GM10266 (cell line): Measurements from ENCODE around the gene CHAT.

Source experiments
- DNase-seq: peaks from one replicate; pipeline ENCODE4 v3.0.0; 2012; ENCODE audit errors: extremely low spot score
- TF ChIP-seq, protein P1 (sequence below): IDR thresholded peaks from 2 replicates; pipeline ENCODE4 v1.5.1; 2012; ENCODE audit warnings: mild to moderate bottlenecking, low read depth; ENCODE audit not compliant: control insufficient read depth, insufficient read depth; ENCODE audit errors: missing control alignments

CHAT gene

DNA sequence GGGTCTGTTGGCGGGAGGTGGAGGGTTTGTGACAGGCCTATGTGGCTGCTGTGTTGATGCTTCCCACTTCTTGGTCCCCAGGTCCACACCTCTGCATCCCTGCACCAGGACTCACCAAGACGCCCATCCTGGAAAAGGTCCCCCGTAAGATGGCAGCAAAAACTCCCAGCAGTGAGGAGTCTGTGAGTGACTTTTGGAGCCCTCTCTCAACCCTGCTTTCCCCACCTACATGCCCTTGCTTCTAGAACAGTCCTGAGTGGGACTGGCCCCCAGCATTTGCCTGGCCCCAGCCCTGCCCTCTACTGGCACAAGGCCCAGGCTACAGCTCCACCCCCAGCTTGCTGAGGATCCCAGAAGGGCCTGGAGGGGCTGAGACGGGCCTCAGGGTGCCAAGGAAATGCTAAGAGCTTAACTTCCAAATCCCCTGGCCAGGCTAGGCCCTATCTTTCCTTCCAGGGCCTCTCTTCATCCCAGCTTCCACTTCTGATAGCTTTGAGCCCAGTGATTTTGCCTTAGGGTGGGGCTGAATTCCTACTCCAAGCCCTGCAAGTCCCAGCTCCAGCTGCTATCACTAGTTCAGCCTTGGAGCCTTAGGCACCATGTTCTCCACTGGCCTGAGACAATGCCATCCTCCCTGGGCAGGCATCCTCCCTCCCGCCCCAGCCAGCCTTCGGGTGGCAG, 2.7 kb downstream of the CHAT start:
- TF ChIP-seq, protein P1, sequence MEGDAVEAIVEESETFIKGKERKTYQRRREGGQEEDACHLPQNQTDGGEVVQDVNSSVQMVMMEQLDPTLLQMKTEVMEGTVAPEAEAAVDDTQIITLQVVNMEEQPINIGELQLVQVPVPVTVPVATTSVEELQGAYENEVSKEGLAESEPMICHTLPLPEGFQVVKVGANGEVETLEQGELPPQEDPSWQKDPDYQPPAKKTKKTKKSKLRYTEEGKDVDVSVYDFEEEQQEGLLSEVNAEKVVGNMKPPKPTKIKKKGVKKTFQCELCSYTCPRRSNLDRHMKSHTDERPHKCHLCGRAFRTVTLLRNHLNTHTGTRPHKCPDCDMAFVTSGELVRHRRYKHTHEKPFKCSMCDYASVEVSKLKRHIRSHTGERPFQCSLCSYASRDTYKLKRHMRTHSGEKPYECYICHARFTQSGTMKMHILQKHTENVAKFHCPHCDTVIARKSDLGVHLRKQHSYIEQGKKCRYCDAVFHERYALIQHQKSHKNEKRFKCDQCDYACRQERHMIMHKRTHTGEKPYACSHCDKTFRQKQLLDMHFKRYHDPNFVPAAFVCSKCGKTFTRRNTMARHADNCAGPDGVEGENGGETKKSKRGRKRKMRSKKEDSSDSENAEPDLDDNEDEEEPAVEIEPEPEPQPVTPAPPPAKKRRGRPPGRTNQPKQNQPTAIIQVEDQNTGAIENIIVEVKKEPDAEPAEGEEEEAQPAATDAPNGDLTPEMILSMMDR = no peak
- no peak for DNase-seq

DNA sequence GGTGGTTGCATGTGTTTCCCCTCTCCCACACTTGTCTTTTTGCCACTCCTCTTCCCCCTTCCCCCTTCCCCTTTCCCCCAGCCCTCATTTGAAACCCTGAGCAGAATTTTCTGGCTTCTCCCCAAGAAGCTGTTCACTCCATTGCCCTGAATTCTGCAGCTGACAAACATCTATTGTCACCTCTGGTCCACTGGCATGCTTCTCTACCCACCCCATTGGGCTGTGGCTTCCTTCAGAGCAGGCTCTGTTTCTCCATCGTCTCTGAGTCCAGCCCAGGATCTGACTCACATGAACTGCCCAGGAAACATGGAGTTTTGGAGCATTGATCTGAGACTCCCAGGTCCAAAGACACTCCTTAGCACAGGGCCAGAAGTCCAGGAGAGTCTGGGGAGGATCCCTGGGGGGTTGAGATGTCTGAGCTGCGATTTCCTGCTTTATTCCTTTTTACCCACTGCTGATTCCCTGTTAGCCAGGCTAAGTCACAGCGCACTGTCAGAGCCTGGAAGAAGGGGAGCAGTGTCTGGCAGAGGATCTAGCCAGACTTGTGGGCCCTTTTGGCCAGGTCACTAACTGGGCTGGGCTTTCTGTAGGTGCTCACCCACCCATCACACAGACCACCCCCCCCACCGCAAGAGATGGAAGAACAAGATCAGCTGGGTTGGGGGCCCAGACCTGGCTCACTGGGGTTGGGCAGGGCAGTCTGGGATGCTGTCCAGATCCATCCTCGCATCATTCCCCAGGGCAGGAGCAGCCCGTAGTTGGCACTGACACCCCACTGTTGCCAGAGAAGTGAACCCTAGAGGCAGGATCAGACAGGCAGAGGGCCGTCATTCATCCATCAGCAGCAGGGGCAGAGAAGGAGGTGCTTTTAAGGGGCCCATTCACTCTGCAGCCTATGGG, 3.5 kb downstream of the CHAT start:
- TF ChIP-seq, protein P1 = no peak
- DNase-seq = no peak

DNA sequence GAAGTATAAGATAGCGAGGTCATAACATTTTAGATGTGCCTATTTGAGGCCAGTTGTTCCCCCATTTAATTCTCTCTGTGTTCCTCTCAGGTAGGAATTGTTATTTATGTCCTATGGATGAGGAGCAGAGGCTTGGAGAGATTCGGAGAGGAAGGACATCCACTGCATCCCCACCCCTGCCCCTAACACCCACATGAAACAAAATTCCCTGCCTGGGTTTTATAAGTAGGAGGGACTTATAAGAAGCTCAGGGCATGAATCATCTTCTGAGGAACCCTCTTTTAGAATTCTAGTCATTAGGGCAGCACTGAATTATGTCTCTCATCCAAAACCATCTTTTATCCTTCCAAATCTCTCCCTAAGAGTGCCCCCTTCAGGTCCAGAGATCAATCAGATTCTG, 5.0 kb downstream of the CHAT start:
- no peak for DNase-seq
- TF ChIP-seq, protein P1 = no peak

DNA sequence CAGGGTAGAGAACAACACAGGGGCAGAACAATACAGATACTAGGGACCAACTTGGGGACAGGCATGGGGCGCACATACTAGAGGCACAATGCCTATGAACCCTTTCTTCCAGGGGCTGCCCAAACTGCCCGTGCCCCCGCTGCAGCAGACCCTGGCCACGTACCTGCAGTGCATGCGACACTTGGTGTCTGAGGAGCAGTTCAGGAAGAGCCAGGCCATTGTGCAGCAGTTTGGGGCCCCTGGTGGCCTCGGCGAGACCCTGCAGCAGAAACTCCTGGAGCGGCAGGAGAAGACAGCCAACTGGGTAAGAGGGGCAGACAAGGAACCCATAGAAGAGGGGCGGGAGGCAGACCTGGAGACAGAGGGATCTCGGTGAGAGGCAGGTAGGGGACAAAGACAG, 5.8 kb downstream of the CHAT start:
- TF ChIP-seq, protein P1 = no peak

DNA sequence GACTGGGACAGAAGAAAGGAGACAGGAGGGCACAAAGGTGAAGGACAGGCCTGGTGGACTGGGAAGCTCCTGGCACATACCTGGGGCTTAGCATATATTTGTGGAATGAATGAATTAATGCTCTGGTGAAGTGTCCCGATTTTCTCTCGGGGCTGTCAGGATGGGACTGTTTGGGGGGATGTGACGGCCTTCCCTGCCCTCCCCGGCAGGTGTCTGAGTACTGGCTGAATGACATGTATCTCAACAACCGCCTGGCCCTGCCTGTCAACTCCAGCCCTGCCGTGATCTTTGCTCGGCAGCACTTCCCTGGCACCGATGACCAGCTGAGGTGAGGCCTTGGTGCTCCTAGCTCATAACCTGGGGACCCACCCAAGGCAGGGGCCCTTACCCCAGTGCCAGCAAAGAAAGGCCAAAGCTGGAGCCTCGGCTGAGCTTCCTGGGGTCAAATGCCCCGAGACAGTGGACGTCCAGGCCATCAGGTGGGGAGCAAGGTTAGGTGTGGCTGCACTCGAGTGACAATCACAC, 6.5 kb downstream of the CHAT start:
- no peak for DNase-seq
- TF ChIP-seq, protein P1 = no peak

More for the DNA sequence above, 5.8 kb downstream of the CHAT start:
- DNase-seq = no peak

DNA sequence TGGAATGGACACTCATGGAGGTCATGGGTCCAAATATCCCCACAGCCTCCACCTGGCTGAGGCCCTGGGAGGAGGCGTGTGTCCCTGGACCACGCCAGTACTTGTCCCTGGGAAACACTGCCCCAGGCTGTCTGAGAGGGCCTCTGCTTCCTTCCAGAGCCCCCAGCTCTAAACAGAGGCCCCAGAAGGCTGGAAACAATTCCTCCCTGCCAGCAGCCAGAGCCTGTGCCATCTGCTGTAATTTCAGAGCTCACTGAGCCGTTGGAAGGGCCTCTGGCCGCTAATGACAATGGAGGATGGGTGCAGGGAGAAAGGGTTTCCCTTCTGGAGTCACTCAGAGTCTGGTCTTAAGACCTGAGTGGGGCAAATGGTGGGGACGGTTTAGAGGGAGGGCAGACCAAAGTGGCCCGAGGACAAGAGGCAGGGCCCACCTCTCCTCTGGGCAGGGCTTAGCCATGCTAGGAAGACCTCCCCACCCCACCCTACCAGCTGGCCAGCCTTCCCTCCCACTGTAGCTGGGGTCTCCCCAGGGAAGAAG, 7.1 kb downstream of the CHAT start:
- TF ChIP-seq, protein P1 = no peak
- no peak for DNase-seq

DNA sequence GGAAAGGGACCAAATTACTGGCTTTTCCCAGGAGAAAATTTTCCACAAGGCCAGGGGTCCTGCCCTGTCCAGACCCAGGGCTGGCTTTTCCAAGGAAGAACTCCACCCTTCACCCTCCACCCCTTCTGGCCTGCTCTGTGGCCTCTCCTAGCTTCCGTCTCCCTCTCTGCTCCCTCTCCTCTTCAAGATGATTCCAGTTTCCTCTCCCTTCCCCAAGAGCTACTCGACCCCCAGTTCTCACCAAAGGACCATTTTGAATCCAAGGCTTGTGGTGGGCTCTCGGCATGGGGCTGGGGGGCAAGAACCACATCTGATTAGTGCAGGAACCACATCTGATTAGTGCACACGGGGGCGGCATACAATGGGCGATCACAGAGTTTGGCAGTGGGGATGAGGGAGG, 7.7 kb downstream of the CHAT start:
- no peak for DNase-seq
- TF ChIP-seq, protein P1 = no peak
